Endothelial cell of umbilical vein (primary cell): Measurements from ENCODE around the gene ABHD5. TPM values are rescaled to one million over a fixed set of nuclear protein-coding genes. Genes with fewer than 3 reads are reported as not detected.

ENCODE experiments used
- BruUV-seq: library from RNA; stranded (reverse); fragments of 400-500 nt; replicated peaks from 2 replicates; lab custom pipeline; 2021; lab: Mats Ljungman, UMichigan
- CTCF ChIA-PET: fragments of 300-600, 350-600 bp; sonication (Branson Sonifier 250); formaldehyde crosslinking; loops from one replicate; lab custom pipeline; 2021; ENCODE audit warnings: antibody characterized with exemption, inconsistent platforms; lab: Charles Lee
- POLR2A ChIA-PET: fragments of 300-600, 350-600 bp; sonication (Branson Sonifier 250); formaldehyde crosslinking; loops from one replicate; lab custom pipeline; 2021; ENCODE audit warnings: antibody characterized with exemption, inconsistent platforms; lab: Charles Lee
- DNase-seq: peaks from one replicate; pipeline ENCODE4 v3.0.0-alpha.2; 2011; ENCODE audit warnings: low read depth, low spot score
- FAIRE-seq: peaks from 2 replicates; lab custom pipeline; 2011; peaks lifted over from hg19 to GRCh38; lab: Jason Lieb, UNC
- H2AFZ ChIP-seq: 2 replicates; pipeline ENCODE4 v1.6.0; 2012; ENCODE audit warnings: low read depth, low read length, control low read depth, inconsistent platforms
- H3K27ac ChIP-seq: 2 replicates; pipeline ENCODE4 v1.5.1; 2011; ENCODE audit warnings: low read depth, mild to moderate bottlenecking, control low read depth, low read length, moderate library complexity; ENCODE audit not compliant: insufficient read depth
- H3K27me3 ChIP-seq, 2 experiments: 2 replicates each; pipeline versions ENCODE4 v1.6.0 to v1.6.1; 2011; ENCODE audit warnings: low read length in 2 of 2, mixed read lengths in 1 of 2; ENCODE audit not compliant: control insufficient read depth in 2 of 2, insufficient read depth in 2 of 2
- H3K36me3 ChIP-seq, 2 experiments: 2 replicates in 1 of 2; 3 replicates in 1 of 2; pipeline ENCODE4 v1.5.1; 2011; ENCODE audit warnings: low read length in 2 of 2, mild to moderate bottlenecking in 1 of 2, moderate library complexity in 1 of 2; ENCODE audit not compliant: control insufficient read depth in 2 of 2, insufficient read depth in 2 of 2; ENCODE audit errors: extremely low read depth in 1 of 2
- H3K4me1 ChIP-seq: 3 replicates; pipeline ENCODE4 v1.5.1; 2011; ENCODE audit warnings: mild to moderate bottlenecking, low read length; ENCODE audit not compliant: control insufficient read depth, insufficient read depth; ENCODE audit errors: extremely low read depth
- H3K4me2 ChIP-seq: 2 replicates; pipeline ENCODE4 v1.6.1; 2011; ENCODE audit warnings: low read length, control low read depth, mixed read lengths; ENCODE audit not compliant: insufficient read depth
- H3K4me3 ChIP-seq, 3 experiments: fragments of 200-600 bp in 1 of 3; sonication (generic), shearing (Covaris generic) in 1 of 3; replicated peaks in 1 of 3; 2 replicates each; pipeline ENCODE4 v1.5.1; 2011 to 2016; ENCODE audit warnings: control low read depth in 3 of 3, low read length in 3 of 3, mild to moderate bottlenecking in 2 of 3, inconsistent platforms in 1 of 3, low read depth in 1 of 3, moderate library complexity in 1 of 3; ENCODE audit not compliant: insufficient read depth in 1 of 3
- H3K79me2 ChIP-seq: 2 replicates; pipeline ENCODE4 v1.6.0; 2012; ENCODE audit warnings: low read length, inconsistent platforms; ENCODE audit not compliant: control insufficient read depth, insufficient read depth
- H3K9ac ChIP-seq: replicated peaks from 2 replicates; pipeline ENCODE3; 2011; ENCODE audit warnings: low read length, control low read depth; ENCODE audit not compliant: insufficient read depth; ENCODE audit errors: extremely low read depth
- H3K9me1 ChIP-seq: replicated peaks from 3 replicates; pipeline ENCODE4 v1.6.0; 2011; ENCODE audit warnings: mild to moderate bottlenecking, low read length; ENCODE audit not compliant: control insufficient read depth, insufficient read depth; ENCODE audit errors: extremely low read depth
- H3K9me3 ChIP-seq: replicated peaks from 2 replicates; pipeline ENCODE4 v1.5.1; 2012; ENCODE audit warnings: low read length, inconsistent platforms; ENCODE audit not compliant: control insufficient read depth, insufficient read depth
- H4K20me1 ChIP-seq: replicated peaks from 2 replicates; pipeline ENCODE3; 2011; ENCODE audit warnings: mild to moderate bottlenecking, low read length; ENCODE audit not compliant: control insufficient read depth, insufficient read depth; ENCODE audit errors: extremely low read depth
- EZH2 ChIP-seq: IDR thresholded peaks from 2 replicates; pipeline ENCODE4 v1.6.1; 2012; ENCODE audit warnings: borderline replicate concordance, low read depth, mild to moderate bottlenecking, moderate library complexity, low read length, inconsistent platforms; ENCODE audit not compliant: severe bottlenecking
- FOS ChIP-seq: IDR thresholded peaks from 2 replicates; pipeline ENCODE4 v1.6.1; 2011; ENCODE audit warnings: mild to moderate bottlenecking, low read length, moderate library complexity, borderline replicate concordance; ENCODE audit not compliant: insufficient read depth
- GATA2 ChIP-seq: IDR thresholded peaks from 2 replicates; pipeline ENCODE4 v1.7.0; 2011; ENCODE audit warnings: low read depth, mild to moderate bottlenecking, moderate library complexity, mixed read lengths, low read length; ENCODE audit not compliant: insufficient read length, insufficient read depth
- JUN ChIP-seq: IDR thresholded peaks from 2 replicates; pipeline ENCODE4 v1.6.1; 2011; ENCODE audit warnings: borderline replicate concordance, low read depth; ENCODE audit not compliant: insufficient read length, insufficient read depth
- MYC ChIP-seq: IDR thresholded peaks from one replicate; pipeline ENCODE4 v1.6.1; 2011; ENCODE audit warnings: mild to moderate bottlenecking, low read depth, low read length
- POLR2A ChIP-seq: IDR thresholded peaks from 2 replicates; pipeline ENCODE4 v1.6.1; 2012; ENCODE audit warnings: low read depth, mild to moderate bottlenecking, control low read depth, low read length
- POLR2AphosphoS5 ChIP-seq: IDR thresholded peaks from 2 replicates; pipeline ENCODE4 v1.6.1; 2012; ENCODE audit warnings: low read depth, mild to moderate bottlenecking, control low read depth, low read length, moderate library complexity; ENCODE audit not compliant: insufficient read depth
- dilution Hi-C: fragments of 300-500 bp; cut with MboI; formaldehyde crosslinking; loops from one replicate; pipeline ENCODE4 v1.15.0; 2019; ENCODE audit warnings: low sequenced_read_pairs; ENCODE audit not compliant: extremely low pct_ligation_motif_present
- intact Hi-C: fragments of 100-400 bp; cut with micrococcal nuclease; formaldehyde crosslinking; loops from one replicate; pipeline ENCODE4 v1.10.0; 2022
- polyA plus RNA-seq, 4 experiments: library from polyadenylated mRNA; depleted of rRNA in 3 of 4; stranded (reverse) in 3 of 4; unstranded in 1 of 4; fragments of >200 nt; gene quantifications; 2 replicates each; pipeline versions ENCODE4 v1.2.1 to v1.2.3, GENCODE V29; 2011 to 2012; ENCODE audit warnings: missing spikeins in 1 of 4
- total RNA-seq: library from RNA; stranded (reverse); gene quantifications from 2 replicates; pipeline ENCODE4 v1.2.3, GENCODE V29; 2021
- TF ChIP-seq, protein P1 (sequence below), 2 donors: IDR thresholded peaks; 1 replicate in 1 of 2; 2 replicates in 1 of 2; pipeline ENCODE4 v1.5.1; 2011; ENCODE audit warnings: low read length in 2 of 2, mild to moderate bottlenecking in 2 of 2, moderate library complexity in 2 of 2, control low read depth in 1 of 2, inconsistent platforms in 1 of 2, low read depth in 1 of 2; ENCODE audit not compliant: insufficient read depth in 1 of 2; ENCODE audit errors: extremely low read depth in 1 of 2
- TF ChIP-seq, protein P2 (sequence below): IDR thresholded peaks from 2 replicates; pipeline ENCODE4 v1.6.1; 2011; ENCODE audit not compliant: insufficient read depth, insufficient read length

Gene ABHD5
- total and polyA plus RNA-seq, 2 donors (not counting 3 experiments of a cell fraction or from before 2014, with no cell fraction given): 10.0 to 21.2 TPM

DNA sequence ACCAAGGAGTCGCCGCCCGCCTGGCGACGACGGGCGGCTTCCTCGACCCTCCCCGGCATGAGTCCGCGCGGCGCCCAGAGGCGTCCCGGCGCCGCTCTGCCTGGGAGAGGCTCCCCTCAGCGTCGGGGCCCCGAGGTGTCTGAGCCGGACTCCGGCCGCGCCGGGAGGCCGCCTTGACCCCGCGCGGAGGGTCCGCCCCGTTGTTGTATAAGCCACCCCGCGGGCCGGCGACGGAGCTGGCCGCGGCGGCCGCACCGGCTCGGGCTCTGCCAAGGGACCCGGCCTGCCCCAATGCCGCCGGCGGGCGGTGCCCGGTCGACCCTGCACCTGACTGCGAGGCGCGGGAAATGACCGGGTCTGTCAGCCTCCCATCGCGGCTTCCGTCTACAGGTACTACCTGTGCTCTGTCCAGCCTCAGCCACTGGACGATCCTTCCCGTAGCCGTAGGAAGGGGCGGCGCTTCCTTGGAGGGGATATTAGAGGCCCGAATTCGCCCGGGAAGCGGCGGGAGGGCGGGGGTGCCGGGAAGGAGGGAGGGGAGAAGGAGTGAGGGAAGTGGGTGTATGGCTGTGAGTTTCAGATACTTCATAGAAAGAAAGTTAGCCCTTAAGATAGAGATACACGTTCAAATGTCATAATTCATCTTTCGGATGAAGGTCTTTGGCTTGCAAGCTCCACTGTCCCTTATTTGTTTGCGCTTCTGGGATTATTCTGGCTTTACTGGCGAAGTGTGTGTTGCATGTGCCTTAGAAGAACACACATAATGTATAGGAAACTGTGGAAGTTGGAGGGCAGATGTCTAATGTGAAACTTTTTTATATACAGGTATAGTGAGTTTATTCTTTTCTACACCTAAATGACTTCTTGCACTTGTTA is 620 bp downstream of the ABHD5 start:
- Histone ChIP-seq H3K79me2 (peaks cover 25% of the 10 kb centered on the region), H3K9me3 (no peaks in the 10 kb centered on the region), H3K4me1 (peaks cover 12% of the 10 kb centered on the region), H2AFZ (peak overlapping the region; percentile 96), H3K4me2 (peak overlapping the region; percentile 71), H3K9ac (peak overlapping the region; percentile 85), H3K4me3 (peak overlapping the region; percentile 62 to 88 (median 87)), H3K27me3 (peaks cover 0 to 1% of the 10 kb centered on the region in 2 experiments), H3K9me1 (no peaks in the 10 kb centered on the region), H3K36me3 (no peaks in the 10 kb centered on the region), H4K20me1 (peaks cover 6% of the 10 kb centered on the region), H3K27ac (peak overlapping the region; percentile 76)
- dilution Hi-C loops (no loop called here), intact Hi-C loops (loop anchor here (1.0 to 5.0 kb wide), 9 partner anchors 59 to 546 kb away; no protein-coding TSS in a partner anchor)
- no TSS peak for BruUV-seq
- ChIA-PET CTCF (interaction anchor here (0.7 to 2.6 kb wide), 2 partner anchors 78 to 468 kb away, joined by 3 to 9 read pairs; no protein-coding TSS in a partner anchor), POLR2A (no interaction called here)
- DNase-seq: peak; percentile 40
- no peak for FAIRE-seq
- TF ChIP-seq POLR2A (no peak), MYC (no peak), GATA2 (no peak), FOS (no peak), EZH2 (no peak), JUN (no peak), POLR2AphosphoS5 (no peak)
- TF ChIP-seq, protein P1, sequence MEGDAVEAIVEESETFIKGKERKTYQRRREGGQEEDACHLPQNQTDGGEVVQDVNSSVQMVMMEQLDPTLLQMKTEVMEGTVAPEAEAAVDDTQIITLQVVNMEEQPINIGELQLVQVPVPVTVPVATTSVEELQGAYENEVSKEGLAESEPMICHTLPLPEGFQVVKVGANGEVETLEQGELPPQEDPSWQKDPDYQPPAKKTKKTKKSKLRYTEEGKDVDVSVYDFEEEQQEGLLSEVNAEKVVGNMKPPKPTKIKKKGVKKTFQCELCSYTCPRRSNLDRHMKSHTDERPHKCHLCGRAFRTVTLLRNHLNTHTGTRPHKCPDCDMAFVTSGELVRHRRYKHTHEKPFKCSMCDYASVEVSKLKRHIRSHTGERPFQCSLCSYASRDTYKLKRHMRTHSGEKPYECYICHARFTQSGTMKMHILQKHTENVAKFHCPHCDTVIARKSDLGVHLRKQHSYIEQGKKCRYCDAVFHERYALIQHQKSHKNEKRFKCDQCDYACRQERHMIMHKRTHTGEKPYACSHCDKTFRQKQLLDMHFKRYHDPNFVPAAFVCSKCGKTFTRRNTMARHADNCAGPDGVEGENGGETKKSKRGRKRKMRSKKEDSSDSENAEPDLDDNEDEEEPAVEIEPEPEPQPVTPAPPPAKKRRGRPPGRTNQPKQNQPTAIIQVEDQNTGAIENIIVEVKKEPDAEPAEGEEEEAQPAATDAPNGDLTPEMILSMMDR (IDR thresholded peaks at IDR 0.05; ENCODE audit: extremely low read depth in 1 of 2, insufficient read depth in 1 of 2, low read depth in 1 of 2, low read length in 2 of 2): no peak
- TF ChIP-seq, protein P2, sequence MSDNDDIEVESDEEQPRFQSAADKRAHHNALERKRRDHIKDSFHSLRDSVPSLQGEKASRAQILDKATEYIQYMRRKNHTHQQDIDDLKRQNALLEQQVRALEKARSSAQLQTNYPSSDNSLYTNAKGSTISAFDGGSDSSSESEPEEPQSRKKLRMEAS: no peak
